HCT116 (cell line): ENCODE measurements around the gene OIT3. TPM values are rescaled to one million over a fixed set of nuclear protein-coding genes. Genes with fewer than 3 reads are reported as not detected.

Experiments
- ATAC-seq: fragments of 200-7000 bp; cut with Tn5 transposase; 2 replicates; pipeline ENCODE4 v1.9.1; 2020; ENCODE audit warnings: mild to moderate bottlenecking, moderate library complexity
- BruUV-seq: library from RNA; stranded (reverse); fragments of 400-500 nt; replicated peaks from 2 replicates; lab custom pipeline; 2021; lab: Mats Ljungman, UMichigan
- CTCF ChIA-PET: fragments of 300-600 bp; sonication (Branson Sonifier 250); formaldehyde crosslinking; loops from one replicate; lab custom pipeline; 2021; ENCODE audit warnings: antibody characterized with exemption; lab: Charles Lee
- POLR2A ChIA-PET: fragments of 300-600, 350-600 bp; sonication (Branson Sonifier 250); formaldehyde crosslinking; loops from one replicate; lab custom pipeline; 2021; ENCODE audit warnings: antibody characterized with exemption; lab: Charles Lee
- RAD21 ChIA-PET, 2 experiments: fragments of 300-600 bp; sonication (Branson Sonifier 250); formaldehyde crosslinking; loops; one replicate each; lab custom pipeline; 2023; ENCODE audit warnings: low total read pairs in 2 of 2; ENCODE audit not compliant: uncharacterized antibody in 2 of 2, unreplicated experiment in 2 of 2, low non-redundant PET in 1 of 2; lab: Charles Lee
- DNase-seq: peaks from one replicate; pipeline ENCODE4 v3.0.0-alpha.2; 2010; ENCODE audit warnings: low read depth, low spot score
- H2AFZ ChIP-seq: fragments of 200-600 bp; shearing (Covaris generic), sonication (generic); 2 replicates; pipeline ENCODE4 v1.6.1; 2017; ENCODE audit warnings: low read depth, mixed run types, mixed read lengths, antibody characterized with exemption, low read length; ENCODE audit not compliant: poor library complexity, severe bottlenecking
- H3K27ac ChIP-seq: 2 replicates; pipeline ENCODE4 v1.5.1; 2012; ENCODE audit warnings: low read depth, low read length
- H3K27me3 ChIP-seq: fragments of 200-600 bp; sonication (generic); 2 replicates; pipeline ENCODE4 v1.6.1; 2016; ENCODE audit warnings: mixed run types, low read length, mixed read lengths; ENCODE audit not compliant: insufficient read depth
- H3K36me3 ChIP-seq, 2 experiments: fragments of 200-500 bp in 1 of 2; fragments of 200-600 bp in 1 of 2; sonication (Bioruptor generic) in 1 of 2; sonication (generic) in 1 of 2; 2 replicates each; pipeline versions ENCODE4 v1.5.1 to v1.6.1; 2014 to 2016; ENCODE audit warnings: low read length in 2 of 2, inconsistent platforms in 1 of 2, mixed read lengths in 1 of 2, mixed run types in 1 of 2; ENCODE audit not compliant: insufficient read depth in 2 of 2, control insufficient read depth in 1 of 2
- H3K4me1 ChIP-seq, 2 experiments: fragments of 200-600 bp in 1 of 2; sonication (generic) in 1 of 2; 2 replicates each; pipeline versions ENCODE4 v1.5.1 to v1.6.1; 2012 to 2017; ENCODE audit warnings: low read length in 2 of 2, inconsistent platforms in 1 of 2, mild to moderate bottlenecking in 1 of 2, mixed read lengths in 1 of 2, mixed run types in 1 of 2, moderate library complexity in 1 of 2; ENCODE audit not compliant: insufficient read depth in 2 of 2, control insufficient read depth in 1 of 2
- H3K4me2 ChIP-seq: fragments of 200-600 bp; sonication (generic); 2 replicates; pipeline ENCODE4 v1.6.1; 2017; ENCODE audit warnings: mixed run types, low read length, mixed read lengths
- H3K4me3 ChIP-seq, 2 experiments: fragments of 200-600 bp in 1 of 2; sonication (generic) in 1 of 2; replicated peaks in 1 of 2; 2 replicates each; pipeline ENCODE4 v1.5.1; 2011 to 2016; ENCODE audit warnings: low read length in 2 of 2, control low read depth in 1 of 2, low read depth in 1 of 2, mild to moderate bottlenecking in 1 of 2, mixed read lengths in 1 of 2, mixed run types in 1 of 2
- H3K79me2 ChIP-seq: fragments of 200-600 bp; sonication (generic); 2 replicates; pipeline ENCODE4 v1.6.1; 2017; ENCODE audit warnings: mild to moderate bottlenecking, mixed run types, low read length, moderate library complexity, mixed read lengths; ENCODE audit not compliant: insufficient read depth
- H3K9ac ChIP-seq: fragments of 200-600 bp; sonication (generic); 2 replicates; pipeline ENCODE4 v1.6.1; 2016; ENCODE audit warnings: low read length, mixed read lengths
- H3K9me2 ChIP-seq: fragments of 200-600 bp; sonication (generic), shearing (Covaris generic); 2 replicates; pipeline ENCODE4 v1.6.1; 2017; ENCODE audit warnings: mixed run types, mild to moderate bottlenecking, moderate library complexity; ENCODE audit not compliant: insufficient read depth
- H3K9me3 ChIP-seq, 2 experiments: fragments of 200-500 bp in 1 of 2; fragments of 200-600 bp in 1 of 2; sonication (Bioruptor generic) in 1 of 2; sonication (generic) in 1 of 2; 2 replicates each; pipeline ENCODE4 v1.6.1; 2014 to 2017; ENCODE audit warnings: low read length in 2 of 2, mixed read lengths in 2 of 2, inconsistent platforms in 1 of 2, low read depth in 1 of 2, mild to moderate bottlenecking in 1 of 2, mixed run types in 1 of 2, moderate library complexity in 1 of 2; ENCODE audit not compliant: control insufficient read depth in 1 of 2, insufficient read depth in 1 of 2
- H4K20me1 ChIP-seq: fragments of 200-600 bp; sonication (generic), shearing (Covaris generic); 2 replicates; pipeline ENCODE4 v1.6.1; 2017; ENCODE audit warnings: mixed run types, mild to moderate bottlenecking, moderate library complexity; ENCODE audit not compliant: insufficient read depth
- CTCF ChIP-seq, 3 experiments: fragments of 200-600 bp in 1 of 3; sonication (generic) in 1 of 3; IDR thresholded peaks in 2 of 3; conservative IDR thresholded peaks in 1 of 3; 2 replicates each; pipeline ENCODE4 v1.5.1; 2012 to 2017; ENCODE audit warnings: low read depth in 2 of 3, low read length in 2 of 3, antibody characterized with exemption in 1 of 3, borderline replicate concordance in 1 of 3, control low read depth in 1 of 3, mild to moderate bottlenecking in 1 of 3, mixed read lengths in 1 of 3, mixed run types in 1 of 3, moderate library complexity in 1 of 3; ENCODE audit not compliant: insufficient read depth in 1 of 3
- ELF1 ChIP-seq: IDR thresholded peaks from 2 replicates; pipeline ENCODE4 v1.6.1; 2012; ENCODE audit warnings: low read depth, borderline replicate concordance
- EZH2 ChIP-seq: fragments of 200-600 bp; sonication (generic); IDR thresholded peaks from 2 replicates; pipeline ENCODE4 v1.6.1; 2017; ENCODE audit warnings: antibody characterized with exemption, mixed run types
- EZH2phosphoT487 ChIP-seq: fragments of 200-600 bp; IDR thresholded peaks from 2 replicates; pipeline ENCODE4 v1.6.1; 2018; ENCODE audit warnings: antibody characterized with exemption, borderline replicate concordance
- FOSL1 ChIP-seq: IDR thresholded peaks from 2 replicates; pipeline ENCODE4 v1.6.1; 2012; ENCODE audit warnings: low read depth
- MAX ChIP-seq: IDR thresholded peaks from 2 replicates; pipeline ENCODE4 v1.6.1; 2012
- POLR2A ChIP-seq: IDR thresholded peaks from 2 replicates; pipeline ENCODE4 v1.7.0; 2011; ENCODE audit warnings: borderline replicate concordance; ENCODE audit not compliant: insufficient read depth, insufficient read length; ENCODE audit errors: extremely low read depth
- RAD21 ChIP-seq: IDR thresholded peaks from 2 replicates; pipeline ENCODE4 v1.6.1; 2012; ENCODE audit warnings: low read depth, mild to moderate bottlenecking
- SP1 ChIP-seq: IDR thresholded peaks from 2 replicates; pipeline ENCODE4 v1.6.1; 2012; ENCODE audit warnings: low read depth
- SRF ChIP-seq: IDR thresholded peaks from 2 replicates; pipeline ENCODE4 v1.6.1; 2012; ENCODE audit warnings: low read depth
- TCF7L2 ChIP-seq: IDR thresholded peaks from 2 replicates; pipeline ENCODE4 v1.7.0; 2011; ENCODE audit warnings: borderline replicate concordance, inconsistent platforms; ENCODE audit not compliant: insufficient read depth, insufficient read length; ENCODE audit errors: extremely low read depth
- intact Hi-C: fragments of 100-400 bp; cut with micrococcal nuclease; formaldehyde crosslinking; loops from 2 replicates; pipeline ENCODE4 v1.10.0; 2022
- total RNA-seq: library from RNA; stranded (reverse); gene quantifications from one replicate; pipeline ENCODE4 v1.2.1, GENCODE V29; 2021; ENCODE audit not compliant: unreplicated experiment

OIT3 gene
- total RNA-seq, 1 experiment from 2014 or later, result not detected

GRCh38 chr10:72852508-72852907 is 41.0 kb upstream of the OIT3 start:
- H3K9ac ChIP-seq, result no peak overlapping the region
- H4K20me1 ChIP-seq, result no peaks in the 10 kb centered on the region
- no peaks in the 10 kb centered on the region for H3K36me3 ChIP-seq
- H3K27me3 ChIP-seq, result no peaks in the 10 kb centered on the region
- no peaks in the 10 kb centered on the region for H3K79me2 ChIP-seq
- ATAC-seq, result no peak
- no peak overlapping the region for H3K27ac ChIP-seq
- CTCF ChIA-PET, result no interaction called here
- H2AFZ ChIP-seq, result no peak overlapping the region
- no peak for DNase-seq
- BruUV-seq, result no TSS peak
- TF ChIP-seq RAD21 (no peak), EZH2 (no peak), CTCF (IDR thresholded peaks at IDR 0.05 in 2 of 3, conservative IDR thresholded peaks at IDR 0.05 in 1 of 3; ENCODE audit: borderline replicate concordance in 1 of 3, insufficient read depth in 1 of 3, low read depth in 2 of 3, low read length in 2 of 3) (no peak), MAX (no peak), POLR2A (no peak), FOSL1 (no peak), SRF (no peak), ELF1 (no peak), SP1 (no peak), TCF7L2 (no peak), EZH2phosphoT487 (no peak)
- H3K4me1 ChIP-seq, result peaks cover 0 to 4% of the 10 kb centered on the region in 2 experiments; a peak in 2 of 4 replicates
- no peaks in the 10 kb centered on the region for H3K9me3 ChIP-seq
- no peaks in the 10 kb centered on the region for H3K9me2 ChIP-seq
- POLR2A ChIA-PET, result no interaction called here
- H3K4me2 ChIP-seq, result no peak overlapping the region
- RAD21 ChIA-PET, result no interaction called here
- intact Hi-C loops, result no loop called here
- H3K4me3 ChIP-seq, result no peak overlapping the region
